A549 (cell line): ENCODE results near the gene NFAM1.

ENCODE experiments used
- CBX8 ChIP-seq: fragments of 200-600 bp; sonication (generic); IDR thresholded peaks from 2 replicates; pipeline ENCODE4 v1.6.1; 2016
- CTCF ChIP-seq: fragments of >200 bp; sonication (Bioruptor Twin); formaldehyde crosslinking; IDR thresholded peaks from 3 replicates; pipeline ENCODE4 v1.5.1; 2016
- EP300 ChIP-seq, 2 experiments: fragments of >200 bp; sonication (Bioruptor Twin); formaldehyde crosslinking; IDR thresholded peaks; 2 replicates in 1 of 2; 3 replicates in 1 of 2; pipeline ENCODE4 v1.6.1; 2016 to 2017
- RAD21 ChIP-seq, 2 experiments: fragments of >200 bp in 1 of 2; sonication (Bioruptor Twin) in 1 of 2; formaldehyde crosslinking in 1 of 2; IDR thresholded peaks in 1 of 2; conservative IDR thresholded peaks in 1 of 2; 2 replicates in 1 of 2; 3 replicates in 1 of 2; pipeline ENCODE4 v1.6.1; 2012 to 2018; ENCODE audit warnings: inconsistent platforms in 1 of 2

GRCh38 chr22:42442748-42443147 lies 10.5 kb upstream of the NFAM1 start:
- TF ChIP-seq CBX8 (no peak), CTCF (no peak), EP300 (IDR thresholded peaks at IDR 0.05) (no peak), RAD21 (conservative IDR thresholded peaks at IDR 0.05 in 1 of 2, IDR thresholded peaks at IDR 0.05 in 1 of 2) (no peak)
